Activated T-helper 2 cell treated with anti-CD3 and anti-CD28 coated beads, Interferon-gamma antibody, Interleukin-2, Interleukin-4, amounts not matched to agents 10 μg/mL and 5 μg/mL and 100 μg/mL, durations not matched to agents 14 hours and 24 hours and 36 hours (primary cell): ENCODE measurements around the gene ZNF502. TPM values are rescaled to one million over a fixed set of nuclear protein-coding genes. Genes with fewer than 3 reads are reported as not detected.
"Not testable (repeated sequence)": the region's sequence is repeated elsewhere in the genome, so short reads cannot be mapped to it uniquely, and the experiment has no call there.

Source experiments
- DNase-seq: peaks from one replicate; pipeline ENCODE4 v3.0.0; 2021; ENCODE audit warnings: low spot score
- H3K27ac Mint-ChIP-seq: one replicate; pipeline ENCODE4 v1.8.0; 2021; ENCODE audit warnings: mixed read lengths
- H3K27me3 Mint-ChIP-seq: one replicate; pipeline ENCODE4 v1.8.0; 2021; ENCODE audit warnings: low read depth, mixed read lengths
- H3K36me3 Mint-ChIP-seq: one replicate; pipeline ENCODE4 v1.8.0; 2021; ENCODE audit warnings: low read depth, mixed read lengths
- H3K4me1 Mint-ChIP-seq: one replicate; pipeline ENCODE4 v1.8.0; 2021; ENCODE audit warnings: low read depth, mixed read lengths
- H3K4me3 Mint-ChIP-seq: one replicate; pipeline ENCODE4 v1.8.0; 2021; ENCODE audit warnings: low read depth, mild to moderate bottlenecking, moderate library complexity, mixed read lengths
- H3K9me3 Mint-ChIP-seq: one replicate; pipeline ENCODE4 v1.8.0; 2021; ENCODE audit warnings: mixed read lengths
- intact Hi-C: fragments of 100-400 bp; cut with micrococcal nuclease; formaldehyde crosslinking; loops from one replicate; pipeline ENCODE4 v1.15.1; 2023
- total RNA-seq: library from RNA; stranded (reverse); gene quantifications from 2 replicates; pipeline ENCODE4 v1.2.3, GENCODE V29; 2022

ZNF502 gene
- 0.27 and 0.62 TPM in 2 replicates for total RNA-seq

- H3K9me3 Mint-ChIP-seq, result peaks cover 69% of the 10 kb centered on the region
- H3K4me3 Mint-ChIP-seq, result peak within 1 kb of the TSS; percentile 77
- no peak for DNase-seq
Observed at GRCh38 chr3:44712455-44713075, at the start of gene ZNF502. Gene ZNF502, plus strand, starts transcription at chr3:44712660. Its CDS starts 7,602 bp downstream, at chr3:44720262.

GRCh38 chr3:44665173-44665572 lies 47.3 kb upstream of the ZNF502 start:
- no peak overlapping the region for H3K27ac Mint-ChIP-seq
- H3K4me1 Mint-ChIP-seq, result no peaks in the 10 kb centered on the region
- peaks cover 10% of the 10 kb centered on the region for H3K36me3 Mint-ChIP-seq
- DNase-seq, result no peak
- H3K9me3 Mint-ChIP-seq, result peaks cover 39% of the 10 kb centered on the region
- no peaks in the 10 kb centered on the region for H3K27me3 Mint-ChIP-seq
- no peak overlapping the region for H3K4me3 Mint-ChIP-seq
- intact Hi-C loops, result no loop called here

More at GRCh38 chr3:44712455-44713075, at the start of gene ZNF502:
- H3K27ac Mint-ChIP-seq, result no peak within 1 kb of the TSS
- no peaks in the 10 kb centered on the region for H3K27me3 Mint-ChIP-seq
- intact Hi-C loops, result loop anchor here (1.0 kb wide), 1 partner anchor 17 kb away; the partner anchor contains the start of gene ZNF501
- peaks cover 13% of the 10 kb centered on the region for H3K36me3 Mint-ChIP-seq
- no peaks in the 10 kb centered on the region for H3K4me1 Mint-ChIP-seq

- no peak overlapping the region for H3K4me3 Mint-ChIP-seq
- H3K27ac Mint-ChIP-seq, result no peak overlapping the region
- H3K9me3 Mint-ChIP-seq, result peaks cover 32% of the 10 kb centered on the region
- H3K36me3 Mint-ChIP-seq, result peaks cover 4% of the 10 kb centered on the region
- H3K4me1 Mint-ChIP-seq, result no peaks in the 10 kb centered on the region
- intact Hi-C loops, result no loop called here
- DNase-seq, result no peak
- H3K27me3 Mint-ChIP-seq, result no peaks in the 10 kb centered on the region
Observed at GRCh38 chr3:44666346-44666745, 46.1 kb upstream of the ZNF502 start.

GRCh38 chr3:44669760-44670159 lies 42.7 kb upstream of the ZNF502 start:
- no peaks in the 10 kb centered on the region for H3K36me3 Mint-ChIP-seq
- no peak overlapping the region for H3K4me3 Mint-ChIP-seq
- no peak overlapping the region for H3K27ac Mint-ChIP-seq
- no peaks in the 10 kb centered on the region for H3K4me1 Mint-ChIP-seq
- peaks cover 34% of the 10 kb centered on the region for H3K9me3 Mint-ChIP-seq
- DNase-seq, result no peak
- no peaks in the 10 kb centered on the region for H3K27me3 Mint-ChIP-seq
- intact Hi-C loops, result no loop called here

GRCh38 chr3:44673466-44673865 lies 39.0 kb upstream of the ZNF502 start:
- H3K27me3 Mint-ChIP-seq, intact Hi-C loops, H3K4me1 Mint-ChIP-seq, H3K36me3 Mint-ChIP-seq, DNase-seq, H3K27ac Mint-ChIP-seq, H3K4me3 Mint-ChIP-seq: not testable (repeated sequence)
- peaks cover 31% of the 10 kb centered on the region for H3K9me3 Mint-ChIP-seq

- no peak overlapping the region for H3K27ac Mint-ChIP-seq
- no peaks in the 10 kb centered on the region for H3K4me1 Mint-ChIP-seq
- H3K4me3 Mint-ChIP-seq, result no peak overlapping the region
- DNase-seq, result no peak
- peaks cover 30% of the 10 kb centered on the region for H3K9me3 Mint-ChIP-seq
- intact Hi-C loops, result no loop called here
- H3K27me3 Mint-ChIP-seq, result no peaks in the 10 kb centered on the region
- H3K36me3 Mint-ChIP-seq, result no peaks in the 10 kb centered on the region
Observed at GRCh38 chr3:44674211-44674610, 38.2 kb upstream of the ZNF502 start.

- Mint-ChIP-seq H3K4me3 (no peak overlapping the region), H3K27me3 (no peaks in the 10 kb centered on the region), H3K36me3 (peaks cover 5% of the 10 kb centered on the region), H3K4me1 (no peaks in the 10 kb centered on the region), H3K9me3 (peaks cover 46% of the 10 kb centered on the region), H3K27ac (no peak overlapping the region)
- intact Hi-C loops, result no loop called here
- DNase-seq, result no peak
Observed at GRCh38 chr3:44678480-44679116, 33.9 kb upstream of the ZNF502 start.

- Mint-ChIP-seq H3K4me3 (no peak overlapping the region), H3K4me1 (peaks cover 8% of the 10 kb centered on the region), H3K36me3 (peaks cover 24% of the 10 kb centered on the region), H3K9me3 (peaks cover 51% of the 10 kb centered on the region), H3K27me3 (peaks cover 6% of the 10 kb centered on the region), H3K27ac (no peak overlapping the region)
- intact Hi-C loops, result no loop called here
- DNase-seq, result no peak
Observed at GRCh38 chr3:44680921-44681455, 31.5 kb upstream of the ZNF502 start.

- intact Hi-C loops, result no loop called here
- no peak for DNase-seq
- H3K27me3 Mint-ChIP-seq, result peaks cover 6% of the 10 kb centered on the region
- peaks cover 57% of the 10 kb centered on the region for H3K9me3 Mint-ChIP-seq
- H3K27ac Mint-ChIP-seq, result no peak overlapping the region
- H3K36me3 Mint-ChIP-seq, result peaks cover 29% of the 10 kb centered on the region
- peaks cover 8% of the 10 kb centered on the region for H3K4me1 Mint-ChIP-seq
- H3K4me3 Mint-ChIP-seq, result no peak overlapping the region
Observed at GRCh38 chr3:44682182-44682896, 30.1 kb upstream of the ZNF502 start.

GRCh38 chr3:44685128-44685800 lies 27.2 kb upstream of the ZNF502 start:
- H3K36me3 Mint-ChIP-seq, result peaks cover 29% of the 10 kb centered on the region
- H3K4me1 Mint-ChIP-seq, result peaks cover 8% of the 10 kb centered on the region
- peak overlapping the region; percentile 79 for H3K4me3 Mint-ChIP-seq
- H3K27ac Mint-ChIP-seq, result no peak overlapping the region
- peak; percentile 15 for DNase-seq
- peaks cover 6% of the 10 kb centered on the region for H3K27me3 Mint-ChIP-seq
- H3K9me3 Mint-ChIP-seq, result peaks cover 65% of the 10 kb centered on the region
- intact Hi-C loops, result no loop called here

GRCh38 chr3:44687898-44688297 lies 24.6 kb upstream of the ZNF502 start:
- no peak overlapping the region for H3K4me3 Mint-ChIP-seq
- H3K27me3 Mint-ChIP-seq, result peaks cover 6% of the 10 kb centered on the region
- intact Hi-C loops, result no loop called here
- H3K9me3 Mint-ChIP-seq, result peaks cover 57% of the 10 kb centered on the region
- H3K36me3 Mint-ChIP-seq, result peaks cover 24% of the 10 kb centered on the region
- peaks cover 8% of the 10 kb centered on the region for H3K4me1 Mint-ChIP-seq
- no peak overlapping the region for H3K27ac Mint-ChIP-seq
- DNase-seq, result no peak

GRCh38 chr3:44721231-44722102 lies 9.0 kb downstream of the ZNF502 start:
- H3K4me1 Mint-ChIP-seq, result no peaks in the 10 kb centered on the region
- H3K27me3 Mint-ChIP-seq, result no peaks in the 10 kb centered on the region
- peaks cover 86% of the 10 kb centered on the region for H3K9me3 Mint-ChIP-seq
- H3K27ac Mint-ChIP-seq, result no peak overlapping the region
- H3K36me3 Mint-ChIP-seq, result peaks cover 26% of the 10 kb centered on the region
- H3K4me3 Mint-ChIP-seq, result no peak overlapping the region
- intact Hi-C loops, result no loop called here
- no peak for DNase-seq
